BE2C (cell line): ENCODE data around the gene PLPPR1.

Source experiments
- DNase-seq: peaks from one replicate; pipeline ENCODE4 v3.0.0-alpha.2; 2020
- H3K27me3 ChIP-seq: fragments of 250-450 bp; sonication (Bioruptor Pico); 2 replicates; pipeline ENCODE4 v1.5.1; 2020; ENCODE audit warnings: mild to moderate bottlenecking
- H3K36me3 ChIP-seq: fragments of 250-450 bp; sonication (Bioruptor Pico); 2 replicates; pipeline ENCODE4 v1.5.1; 2020; ENCODE audit warnings: mild to moderate bottlenecking
- H3K4me1 ChIP-seq: fragments of 250-450 bp; sonication (Bioruptor Pico); 2 replicates; pipeline ENCODE4 v1.5.1; 2020
- H3K4me3 ChIP-seq: 2 replicates; pipeline ENCODE4 v1.5.1; 2011; ENCODE audit warnings: low read depth, low read length
- H3K9me3 ChIP-seq: fragments of 250-450 bp; sonication (Bioruptor Pico); 2 replicates; pipeline ENCODE4 v1.5.1; 2020
- CTCF ChIP-seq: IDR thresholded peaks from 2 replicates; pipeline ENCODE4 v1.5.1; 2012; ENCODE audit warnings: mild to moderate bottlenecking, low read depth, low read length

Gene PLPPR1

GRCh38 chr9:101093620-101094019 lies 65.1 kb downstream of the PLPPR1 start:
- DNase-seq = no peak
- no peaks in the 10 kb centered on the region for H3K36me3 ChIP-seq
- H3K27me3 ChIP-seq = no peaks in the 10 kb centered on the region
- no peak overlapping the region for H3K4me3 ChIP-seq
- no peaks in the 10 kb centered on the region for H3K4me1 ChIP-seq
- H3K9me3 ChIP-seq = no peaks in the 10 kb centered on the region
- TF ChIP-seq CTCF = no peak

GRCh38 chr9:101094686-101095085 lies 66.2 kb downstream of the PLPPR1 start:
- Histone ChIP-seq H3K4me3 (no peak overlapping the region), H3K4me1 (no peaks in the 10 kb centered on the region)
- TF ChIP-seq CTCF = no peak

GRCh38 chr9:101097210-101097609 lies 68.7 kb downstream of the PLPPR1 start:
- H3K4me1 ChIP-seq = no peaks in the 10 kb centered on the region

More at GRCh38 chr9:101094686-101095085, 66.2 kb downstream of the PLPPR1 start:
- Histone ChIP-seq H3K27me3 (no peaks in the 10 kb centered on the region), H3K36me3 (no peaks in the 10 kb centered on the region), H3K9me3 (no peaks in the 10 kb centered on the region)
- DNase-seq = no peak

GRCh38 chr9:101098392-101098791 lies 69.9 kb downstream of the PLPPR1 start:
- Histone ChIP-seq H3K27me3 (no peaks in the 10 kb centered on the region), H3K4me3 (no peak overlapping the region), H3K36me3 (no peaks in the 10 kb centered on the region), H3K4me1 (no peaks in the 10 kb centered on the region), H3K9me3 (no peaks in the 10 kb centered on the region)
- TF ChIP-seq CTCF = no peak
- no peak for DNase-seq

More at GRCh38 chr9:101097210-101097609, 68.7 kb downstream of the PLPPR1 start:
- DNase-seq = no peak
- Histone ChIP-seq H3K4me3 (no peak overlapping the region), H3K27me3 (no peaks in the 10 kb centered on the region), H3K36me3 (no peaks in the 10 kb centered on the region), H3K9me3 (no peaks in the 10 kb centered on the region)
- TF ChIP-seq CTCF = no peak

- no peak for TF ChIP-seq CTCF
- H3K27me3 ChIP-seq = no peaks in the 10 kb centered on the region
- H3K4me1 ChIP-seq = no peaks in the 10 kb centered on the region
- no peak for DNase-seq
- H3K36me3 ChIP-seq = no peaks in the 10 kb centered on the region
- no peaks in the 10 kb centered on the region for H3K9me3 ChIP-seq
- H3K4me3 ChIP-seq = no peak overlapping the region
Measured at GRCh38 chr9:101114317-101114716, 85.8 kb downstream of the PLPPR1 start.

GRCh38 chr9:101115102-101115501 lies 86.6 kb downstream of the PLPPR1 start:
- no peaks in the 10 kb centered on the region for H3K4me1 ChIP-seq
- TF ChIP-seq CTCF = no peak
- no peaks in the 10 kb centered on the region for H3K27me3 ChIP-seq
- no peaks in the 10 kb centered on the region for H3K36me3 ChIP-seq
- no peaks in the 10 kb centered on the region for H3K9me3 ChIP-seq
- no peak overlapping the region for H3K4me3 ChIP-seq
- DNase-seq = no peak
